CD1c-positive myeloid dendritic cell (primary cell): ENCODE measurements around the gene CEACAM4.
"Not testable (repeated sequence)": the region's sequence is repeated elsewhere in the genome, so short reads cannot be mapped to it uniquely, and the experiment has no call there.

Source experiments
- DNase-seq: peaks from one replicate; pipeline ENCODE4 v3.0.0-alpha.2; 2016; ENCODE audit errors: extremely low spot score

The CEACAM4 gene

GRCh38 chr19:41586064-41586463 is 40.8 kb downstream of the CEACAM4 start:
- DNase-seq, result no peak

- no peak for DNase-seq
Measured at GRCh38 chr19:41584931-41585330, 41.9 kb downstream of the CEACAM4 start.

GRCh38 chr19:41584260-41584810 is 42.5 kb downstream of the CEACAM4 start:
- no peak for DNase-seq

- DNase-seq, result not testable (repeated sequence)
Measured at GRCh38 chr19:41582577-41583182, 44.2 kb downstream of the CEACAM4 start.

GRCh38 chr19:41581068-41581467 is 45.8 kb downstream of the CEACAM4 start:
- not testable (repeated sequence) for DNase-seq

- no peak for DNase-seq
Measured at GRCh38 chr19:41578886-41579285, 48.0 kb downstream of the CEACAM4 start.

- no peak for DNase-seq
Measured at GRCh38 chr19:41577833-41578232, 49.0 kb downstream of the CEACAM4 start.

GRCh38 chr19:41577144-41577830 is 49.6 kb downstream of the CEACAM4 start:
- DNase-seq, result no peak

GRCh38 chr19:41575998-41576397 is 50.9 kb downstream of the CEACAM4 start, which contains the start of gene CEACAM21:
CEACAM21 (plus strand) TSS chr19:41576166; CDS start chr19:41576275, 109 bp downstream.
- DNase-seq, result peak; percentile 86

GRCh38 chr19:41570639-41571112 is 56.2 kb downstream of the CEACAM4 start:
- DNase-seq, result peak; percentile 91

GRCh38 chr19:41570179-41570578 is 56.7 kb downstream of the CEACAM4 start:
- DNase-seq, result no peak

- no peak for DNase-seq
Measured at GRCh38 chr19:41569481-41570150, 57.3 kb downstream of the CEACAM4 start.
